ENCODE data around the gene SACM1L.

The SACM1L gene

DNA sequence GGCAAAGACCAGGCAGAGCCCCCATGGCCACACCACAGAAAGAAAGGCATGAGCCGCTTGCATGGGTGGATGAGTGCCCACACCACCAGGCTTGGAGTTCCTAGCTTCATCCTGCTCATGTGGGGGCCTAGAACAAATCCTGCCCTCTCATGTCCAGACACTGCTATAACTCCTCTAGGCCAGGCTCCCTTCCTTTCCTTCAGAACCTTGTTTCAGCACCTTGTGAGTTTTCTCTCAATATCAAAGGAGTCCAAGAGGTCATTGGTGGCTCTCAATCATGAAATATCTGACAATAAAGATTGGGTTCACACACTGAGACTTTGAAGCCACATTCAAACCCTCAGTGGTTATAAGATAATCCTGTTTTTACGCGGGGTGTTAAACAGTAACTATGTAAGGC lies 94.5 kb downstream of the SACM1L start:
- no peak for DNase-seq (ENCODE audit: low read depth in 1 of 2, low spot score in 1 of 2)

DNA sequence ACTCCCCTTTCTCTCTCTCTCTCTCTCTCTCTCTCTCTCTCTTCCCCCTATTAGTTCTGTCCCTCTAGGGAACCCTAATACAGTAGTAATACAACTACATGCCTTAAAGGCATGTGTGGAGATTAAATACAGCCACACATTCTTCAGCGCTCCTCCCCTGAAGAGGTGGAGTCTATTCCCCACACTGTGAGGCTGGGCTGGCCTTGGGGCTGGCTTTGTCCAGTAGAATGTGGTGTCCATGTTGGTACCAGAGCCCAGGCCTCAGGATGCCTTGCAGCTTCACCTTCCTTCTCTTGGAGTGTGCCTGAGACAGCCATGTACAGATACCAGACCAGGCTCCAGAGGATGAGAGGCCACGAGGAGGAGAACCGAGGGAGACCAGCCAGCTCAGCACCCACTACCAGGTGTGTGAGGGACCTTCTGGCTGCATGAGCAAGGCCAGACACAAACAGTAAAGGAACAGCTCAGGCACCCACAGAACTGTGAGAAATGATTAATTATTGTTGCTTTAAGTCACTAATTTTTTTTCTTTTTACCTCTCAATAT lies 96.5 kb downstream of the SACM1L start:
- DNase-seq (ENCODE audit: low read depth in 1 of 2, low spot score in 1 of 2) = no peak

- DNase-seq (ENCODE audit: low read depth in 1 of 2, low spot score in 1 of 2) = no peak
Observed at GRCh38 chr3:45786801-45787495, 97.8 kb downstream of the SACM1L start.

GRCh38 chr3:45787551-45787950 lies 98.4 kb downstream of the SACM1L start:
- no peak for DNase-seq (ENCODE audit: low read depth in 1 of 2, low spot score in 1 of 2)

DNA sequence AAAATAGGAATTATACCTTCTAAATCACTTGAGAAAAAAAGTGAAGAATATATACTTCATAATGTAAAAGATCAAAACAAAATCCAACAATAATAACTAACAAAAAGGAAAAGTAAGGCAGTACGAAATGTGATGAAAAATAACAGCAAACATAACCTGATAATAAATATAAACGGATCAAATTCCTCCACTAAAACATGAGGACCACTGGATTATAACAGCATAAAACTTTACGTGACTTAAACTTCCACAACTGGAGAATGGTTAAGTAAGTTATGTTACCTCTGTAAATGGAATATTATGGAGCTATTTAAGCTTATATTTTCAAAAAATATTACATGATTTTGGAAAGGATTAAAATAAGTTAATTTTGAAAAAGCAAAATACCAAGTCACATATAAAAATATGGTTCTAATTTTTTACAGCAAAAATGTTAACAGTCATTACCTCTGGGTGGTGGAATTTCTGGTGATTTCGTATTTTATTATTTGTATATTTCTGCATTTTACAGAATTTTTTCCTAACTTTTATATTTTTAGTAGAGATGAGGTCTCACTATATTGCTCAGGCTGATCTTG lies 100.1 kb downstream of the SACM1L start:
- no peak for DNase-seq (ENCODE audit: low read depth in 1 of 2, low spot score in 1 of 2)

- no peak for DNase-seq (ENCODE audit: low read depth in 1 of 2, low spot score in 1 of 2)
Observed at GRCh38 chr3:45790596-45790995, 101.4 kb downstream of the SACM1L start.

- DNase-seq (ENCODE audit: low read depth in 1 of 2, low spot score in 1 of 2) = no peak
Observed at GRCh38 chr3:45792036-45792435, 102.8 kb downstream of the SACM1L start.

DNA sequence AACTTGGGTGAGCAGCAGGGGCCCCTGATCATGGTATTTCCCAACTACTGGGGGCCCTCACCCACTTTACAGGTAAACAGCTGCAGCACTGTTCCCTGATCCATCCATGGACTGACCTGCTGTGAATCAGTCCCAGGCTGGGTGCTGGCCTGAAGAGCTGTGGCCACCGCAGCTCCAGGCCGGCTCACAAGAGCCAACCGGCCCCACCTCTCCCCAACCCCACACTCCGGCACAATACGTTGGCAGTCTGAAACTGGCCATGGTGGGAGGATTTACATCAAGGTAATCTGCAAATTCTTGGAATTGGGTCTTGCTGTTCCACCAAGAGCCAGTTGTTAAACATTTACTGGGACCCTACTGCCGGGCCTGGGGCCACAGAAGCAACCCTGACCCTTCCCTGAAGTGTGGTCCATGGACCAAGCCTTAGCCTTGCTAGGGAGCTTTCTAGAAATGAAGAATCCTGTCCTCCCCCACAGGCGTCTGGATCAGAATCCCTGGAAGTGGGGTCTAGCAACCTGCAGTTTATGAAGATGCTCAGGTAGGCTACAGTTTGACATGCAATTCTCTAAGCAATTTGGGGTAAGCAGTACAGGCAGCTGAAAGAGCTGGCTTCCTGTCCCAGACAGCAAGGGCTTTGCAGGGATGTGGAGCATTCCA lies 103.4 kb downstream of the SACM1L start:
- no peak for DNase-seq (ENCODE audit: low read depth in 1 of 2, low spot score in 1 of 2)

DNA sequence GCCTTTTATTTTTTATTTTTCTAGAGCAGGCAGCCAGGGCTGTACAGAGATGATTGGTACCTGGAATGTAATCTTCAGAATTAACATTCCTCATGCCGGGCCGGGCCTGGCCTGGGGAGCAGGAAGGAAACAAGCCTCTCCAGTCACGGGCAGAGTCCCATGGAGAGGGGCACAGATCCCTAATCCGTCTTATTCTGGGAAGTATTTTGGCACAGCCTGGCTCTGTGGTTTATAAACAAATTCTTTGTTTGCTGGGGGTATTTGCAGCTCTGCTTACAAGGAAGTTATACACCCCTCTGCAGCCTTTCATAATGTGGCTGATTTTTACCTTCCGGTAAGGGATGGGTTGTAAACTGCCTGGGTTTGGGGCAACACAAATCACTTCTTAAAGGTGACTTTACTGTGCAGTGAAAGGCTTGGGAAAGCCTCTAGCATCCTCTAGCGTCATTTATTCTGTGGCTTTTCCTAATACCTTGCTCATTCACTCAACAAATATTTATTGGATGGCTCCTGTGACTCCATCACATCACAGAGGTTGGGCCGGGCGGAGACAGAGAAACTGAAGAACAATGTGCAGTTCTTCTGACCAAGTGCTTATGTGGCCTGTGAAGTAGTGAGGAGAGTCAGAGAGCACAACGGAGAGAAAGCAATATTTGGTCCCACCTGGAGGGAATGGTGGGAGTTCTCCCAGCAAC lies 104.4 kb downstream of the SACM1L start:
- no peak for DNase-seq (ENCODE audit: low read depth in 1 of 2, low spot score in 1 of 2)

GRCh38 chr3:45794177-45794560 lies 105.0 kb downstream of the SACM1L start:
- DNase-seq (ENCODE audit: low read depth in 1 of 2, low spot score in 1 of 2) = no peak

DNA sequence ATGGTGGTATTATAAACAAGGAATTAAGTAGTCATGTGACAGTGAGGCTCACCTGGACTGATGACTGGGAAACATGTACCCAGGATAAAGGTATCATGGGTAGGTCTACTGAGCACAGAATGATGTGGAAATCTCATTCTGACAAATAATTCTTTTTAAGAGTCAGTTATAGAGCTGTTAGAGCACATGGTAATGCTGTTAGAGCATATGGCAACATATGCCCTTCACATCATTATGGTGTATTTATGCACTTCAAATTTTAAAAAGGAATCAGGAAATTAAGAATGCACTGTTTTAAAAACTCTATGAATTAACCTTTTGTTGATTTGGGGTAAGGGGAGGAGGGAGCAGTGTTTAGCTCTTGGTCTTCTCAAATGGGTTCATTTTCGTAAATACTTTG lies 105.5 kb downstream of the SACM1L start:
- no peak for DNase-seq (ENCODE audit: low read depth in 1 of 2, low spot score in 1 of 2)

Data from stimulated activated CD4-positive, alpha-beta T cell treated with anti-CD3 and anti-CD28 coated beads, Interleukin-15, amount 100 ng/mL, for 1 hour (primary cell).